NK-92 treated with Interleukin-12 subunit alpha and Interleukin-12 subunit beta, amount 100 ng/mL, for 24 hours (cell line): ENCODE results near the gene PXYLP1.
A peak's percentile ranks its signal among the peaks of the same experiment; 100 is the strongest.

Experiments
- DNase-seq: peaks from one replicate; lab custom pipeline; 2025; lab: John Stamatoyannopoulos, UW

The PXYLP1 gene

DNA sequence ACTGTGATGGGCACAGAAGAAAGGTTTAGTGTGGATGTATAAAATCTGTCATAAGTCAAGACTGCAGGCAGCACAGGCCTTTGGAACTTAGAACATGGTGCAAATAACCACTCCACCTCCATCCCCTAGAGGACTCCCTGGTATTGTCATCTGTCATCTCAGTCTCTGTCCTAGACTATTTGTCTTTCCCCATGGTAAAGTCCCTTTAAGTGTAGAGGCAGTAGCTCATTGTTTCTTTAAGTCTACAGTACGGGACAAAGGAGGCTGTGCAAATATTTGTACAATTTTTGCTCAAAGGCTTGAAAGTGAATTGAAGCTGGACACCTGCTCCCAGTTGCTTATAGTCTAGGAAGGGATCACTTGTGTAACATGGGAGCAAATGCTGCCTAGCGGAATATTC, 3.2 kb upstream of the PXYLP1 start:
- no peak for DNase-seq

DNA sequence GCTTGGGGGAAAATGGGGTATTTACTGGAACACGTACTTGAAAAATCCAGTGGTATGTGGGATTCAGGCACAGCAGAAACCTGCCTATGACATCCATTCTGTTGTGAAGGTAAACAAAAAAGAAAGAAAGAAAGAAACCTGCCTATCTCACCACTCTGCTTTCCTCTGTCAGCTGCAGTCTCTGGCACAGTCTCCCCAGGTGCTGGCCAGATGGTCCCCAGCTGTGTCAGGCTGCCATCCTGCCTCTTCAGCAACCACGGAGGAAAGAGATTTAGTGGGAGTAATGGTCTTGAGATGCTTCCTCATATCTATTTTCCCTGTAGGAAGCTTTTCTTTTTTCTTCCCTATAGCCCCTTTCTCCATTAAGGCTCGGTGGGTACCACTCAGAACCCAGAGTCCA, 2.5 kb upstream of the PXYLP1 start:
- no peak for DNase-seq

DNA sequence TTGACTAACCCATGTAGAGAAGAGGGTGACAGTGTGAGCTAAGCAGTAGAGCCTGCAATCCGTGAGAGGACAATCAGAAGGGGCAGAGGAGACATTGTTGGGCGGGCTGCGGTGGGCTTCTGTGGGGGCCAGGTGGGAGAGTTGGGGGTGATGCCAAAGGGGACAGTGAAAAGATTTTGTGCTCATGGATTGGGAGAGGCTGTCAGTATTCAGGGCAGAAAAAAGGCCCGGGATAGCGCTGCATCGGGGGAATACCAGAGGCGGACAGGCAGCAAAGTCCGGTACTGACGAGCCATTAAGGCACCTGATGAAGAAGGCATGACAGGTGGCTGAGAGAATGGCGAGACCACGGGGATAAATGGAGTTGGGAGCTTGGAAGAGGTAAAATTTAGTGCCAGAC, 1.3 kb upstream of the PXYLP1 start:
- no peak for DNase-seq

GRCh38 chr3:141231952-141232823, 563 bp downstream of the PXYLP1 start:
- DNase-seq = no peak

- no peak for DNase-seq
These were observed 2.0 kb downstream of the PXYLP1 start for GRCh38 chr3:141233457-141234161.

- peak; percentile 48 for DNase-seq
These were observed 2.7 kb downstream of the PXYLP1 start for GRCh38 chr3:141234283-141234682.

DNA sequence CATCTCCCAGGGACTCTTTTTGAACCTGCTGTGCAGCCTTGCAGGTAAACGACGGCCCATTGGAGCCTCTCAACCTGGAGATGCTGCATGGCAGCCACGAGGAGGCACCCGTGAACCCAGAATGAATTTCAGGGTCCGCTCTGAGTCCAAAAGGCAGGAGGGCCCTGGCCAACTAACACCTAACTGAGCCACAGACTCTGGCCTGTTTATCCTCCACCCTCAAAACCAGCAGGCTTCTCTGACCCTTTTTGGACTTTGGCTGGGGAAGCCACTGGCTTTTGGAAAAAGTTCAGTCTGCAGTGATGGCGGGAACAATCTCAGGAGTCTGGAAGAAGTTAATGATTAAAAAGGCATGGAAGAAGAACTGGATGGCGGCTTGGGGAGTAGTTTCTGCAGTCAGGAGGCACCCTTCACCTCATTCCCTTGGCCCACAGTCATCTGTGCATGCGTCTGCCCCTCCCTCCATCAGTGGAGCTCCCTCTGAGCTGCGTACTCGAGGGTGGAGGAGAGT, 4.1 kb downstream of the PXYLP1 start:
- no peak for DNase-seq

- no peak for DNase-seq
These were observed 4.7 kb downstream of the PXYLP1 start for GRCh38 chr3:141236361-141236760.

GRCh38 chr3:141237701-141238521, 6.3 kb downstream of the PXYLP1 start:
- DNase-seq = peak; percentile 21

DNA sequence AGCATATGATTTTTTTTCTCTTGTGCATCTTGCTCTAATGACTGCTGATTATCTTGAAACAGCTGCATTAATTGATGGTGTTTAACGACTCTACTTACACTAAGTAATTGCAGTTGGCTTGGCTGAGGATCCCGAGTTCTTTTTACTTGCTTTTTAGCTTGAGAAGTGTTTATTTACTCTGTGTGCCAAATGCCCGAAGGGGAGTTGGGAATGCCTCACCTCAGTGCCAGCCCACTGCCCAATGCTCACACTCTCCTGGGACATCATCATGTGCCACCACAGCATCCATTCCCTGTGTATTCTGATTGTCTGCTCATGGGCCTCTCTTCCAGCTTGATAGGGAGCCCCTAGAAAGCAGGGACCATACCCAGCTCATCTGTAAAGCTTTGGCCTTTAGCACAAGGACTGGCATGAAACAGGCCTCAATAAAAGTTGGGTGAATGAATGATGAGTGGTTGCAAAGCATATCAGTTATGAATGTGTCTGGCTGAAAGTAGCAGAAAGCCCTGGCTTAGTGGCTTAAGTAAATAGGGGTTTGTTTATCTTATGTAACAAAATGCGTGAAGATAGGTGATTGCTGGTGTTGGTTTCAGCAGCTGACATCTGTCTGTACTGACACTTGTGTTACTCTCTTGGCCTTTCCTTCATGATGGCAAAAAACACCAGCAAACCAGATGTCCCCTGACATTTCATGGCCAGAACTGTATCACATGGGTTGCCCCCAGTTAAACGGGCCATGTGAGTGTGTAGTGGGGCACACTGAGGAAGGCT, 8.1 kb downstream of the PXYLP1 start:
- DNase-seq = no peak

DNA sequence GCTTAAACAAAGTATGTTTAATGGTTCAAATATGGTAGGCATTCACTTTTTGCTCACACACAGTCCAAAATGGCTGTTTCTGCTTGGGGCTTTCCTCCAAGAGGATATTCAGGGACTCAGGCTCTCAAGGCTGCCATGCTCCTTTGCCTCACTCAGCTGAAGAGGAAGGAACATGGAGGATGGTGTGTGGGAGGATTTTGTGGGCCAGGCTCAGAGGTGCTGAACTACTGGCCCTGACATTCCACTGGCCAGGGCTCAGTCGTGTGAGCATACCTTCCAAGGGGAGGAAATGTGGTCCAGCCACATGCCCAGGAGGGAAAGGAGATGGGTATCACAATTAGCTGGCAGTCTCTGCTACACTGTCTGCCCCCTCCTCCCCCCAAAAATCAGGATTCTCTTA, 8.7 kb downstream of the PXYLP1 start:
- DNase-seq = no peak

GRCh38 chr3:141240687-141241615, 9.3 kb downstream of the PXYLP1 start:
- DNase-seq = no peak

- DNase-seq = no peak
These were observed 10.2 kb downstream of the PXYLP1 start for GRCh38 chr3:141241616-141242376.

DNA sequence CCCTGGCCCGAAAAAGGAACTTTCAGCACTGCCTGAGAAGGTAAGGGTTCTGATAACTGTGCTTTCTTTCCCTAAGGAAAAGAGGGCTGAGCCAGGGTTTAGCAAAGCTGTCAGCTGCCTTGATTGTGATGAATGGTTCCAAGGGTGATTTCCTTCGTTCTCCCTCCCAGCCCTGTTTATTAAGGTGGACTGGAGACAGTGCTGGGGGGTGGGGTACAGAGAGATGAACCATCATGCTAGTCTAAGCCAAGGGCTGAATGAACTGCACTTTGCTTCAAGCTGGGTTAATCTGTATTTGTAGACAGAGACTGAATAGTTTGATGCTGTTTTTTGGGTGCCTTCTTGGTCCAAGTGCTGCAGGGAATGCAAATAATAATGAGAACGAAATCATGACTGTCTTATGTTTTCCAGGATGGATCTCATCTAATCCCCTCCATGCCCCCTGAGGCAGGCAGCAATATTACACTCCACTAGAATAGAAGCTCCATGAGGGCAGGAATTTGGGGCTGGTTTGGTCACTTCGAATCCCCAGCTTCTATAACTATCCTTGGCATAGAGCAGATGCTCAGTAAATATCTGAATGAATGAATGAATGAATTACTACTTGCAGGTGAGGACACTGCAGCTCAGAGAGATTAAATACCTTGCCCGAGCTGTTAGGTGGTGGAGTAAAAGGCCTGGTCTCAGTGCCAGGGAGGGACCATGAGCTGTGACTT, 10.9 kb downstream of the PXYLP1 start:
- no peak for DNase-seq

- DNase-seq = no peak
These were observed 11.7 kb downstream of the PXYLP1 start for GRCh38 chr3:141243271-141243707.

DNA sequence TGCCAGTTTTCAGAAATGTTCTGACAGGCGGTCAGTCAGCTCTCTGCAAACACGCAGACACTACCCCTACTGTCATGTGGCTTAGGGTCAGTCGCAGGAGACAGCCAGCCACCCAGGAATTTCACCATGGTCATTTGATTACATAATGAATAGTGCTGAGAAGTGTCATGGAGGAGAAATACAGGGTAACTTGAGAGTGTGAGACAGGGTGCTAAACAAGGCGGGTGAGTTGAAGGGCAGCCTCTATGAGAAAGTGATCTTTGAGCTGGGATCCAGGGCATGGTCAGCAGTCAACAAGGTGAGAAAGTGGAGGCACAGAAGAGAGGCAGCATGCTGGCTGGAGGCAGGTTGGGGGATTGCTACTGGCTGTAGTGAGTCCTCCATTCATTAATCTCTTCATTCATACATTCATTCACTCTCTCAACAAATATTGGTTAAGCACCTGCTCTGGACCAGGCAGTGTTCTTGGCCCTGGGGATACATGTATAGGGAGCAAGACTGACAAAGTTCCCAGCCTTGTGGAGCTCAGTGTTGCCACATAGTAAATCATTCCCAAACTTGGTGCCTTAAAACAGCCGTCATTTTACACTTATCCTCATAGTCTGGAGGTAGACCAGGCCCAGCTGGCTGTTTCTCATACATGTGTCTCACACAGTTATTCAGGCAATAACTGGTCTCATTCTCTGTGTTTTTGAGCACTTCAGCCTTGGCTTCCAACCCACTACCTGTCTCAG, 14.8 kb downstream of the PXYLP1 start:
- no peak for DNase-seq

GRCh38 chr3:141246958-141247301, 15.3 kb downstream of the PXYLP1 start:
- no peak for DNase-seq

DNA sequence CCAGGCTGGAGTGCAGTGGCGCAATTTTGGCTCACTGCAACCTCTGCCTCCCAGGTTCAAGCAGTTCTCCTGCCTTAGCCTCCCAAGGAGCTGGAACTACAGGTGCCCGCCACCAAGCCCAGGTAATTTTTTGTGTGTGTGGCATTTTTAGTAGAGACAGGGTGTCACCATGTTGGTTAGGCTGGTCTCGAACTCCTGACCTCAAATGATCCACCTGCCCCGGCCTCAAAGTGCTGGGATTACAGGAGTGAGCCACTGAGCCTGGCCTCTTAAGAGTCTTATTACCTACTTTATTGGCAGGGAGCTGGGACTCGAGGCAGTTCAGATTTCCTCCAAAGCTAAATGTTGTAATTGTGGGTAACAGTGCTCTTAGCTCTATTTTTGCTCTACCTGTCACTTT, 16.4 kb downstream of the PXYLP1 start:
- DNase-seq = no peak
